Type B pancreatic cell (in vitro differentiated cells): Measurements from ENCODE around the gene TMC1. TPM values are rescaled to one million over a fixed set of nuclear protein-coding genes. Genes with fewer than 3 reads are reported as not detected.

ENCODE experiments used
- DNase-seq: peaks from one replicate; pipeline ENCODE4 v3.0.0; 2021; ENCODE audit warnings: mixed read lengths; ENCODE audit not compliant: unreplicated experiment; ENCODE audit errors: extremely low spot score
- H3K27ac Mint-ChIP-seq: 2 replicates; pipeline ENCODE4 v1.8.0; 2021; ENCODE audit warnings: mild to moderate bottlenecking, mixed read lengths
- H3K27me3 Mint-ChIP-seq: 2 replicates; pipeline ENCODE4 v1.8.0; 2021; ENCODE audit warnings: mixed read lengths
- H3K36me3 Mint-ChIP-seq: 2 replicates; pipeline ENCODE4 v1.8.0; 2021; ENCODE audit warnings: mixed read lengths
- H3K4me1 Mint-ChIP-seq: one replicate; pipeline ENCODE4 v1.8.0; 2021; ENCODE audit warnings: mixed read lengths; ENCODE audit not compliant: unreplicated experiment
- H3K4me3 Mint-ChIP-seq: 2 replicates; pipeline ENCODE4 v1.8.0; 2021; ENCODE audit warnings: mild to moderate bottlenecking, mixed read lengths
- H3K9me3 Mint-ChIP-seq: 2 replicates; pipeline ENCODE4 v1.8.0; 2021; ENCODE audit warnings: mixed read lengths
- CTCF ChIP-seq: fragments of 200-600 bp; sonication (generic); conservative IDR thresholded peaks from 2 replicates; pipeline ENCODE4 v1.5.0; 2021; ENCODE audit warnings: antibody characterized with exemption, mild to moderate bottlenecking
- total RNA-seq: library from RNA; stranded (reverse); gene quantifications from 2 replicates; pipeline ENCODE4 v1.2.1, GENCODE V29; 2021; ENCODE audit warnings: low replicate concordance

The TMC1 gene
- total RNA-seq, 1 donor from 2014 or later, result not detected

GRCh38 chr9:72656021-72656420 is 134.6 kb downstream of the TMC1 start:
- no peaks in the 10 kb centered on the region for H3K9me3 Mint-ChIP-seq
- H3K4me1 Mint-ChIP-seq, result no peaks in the 10 kb centered on the region
- H3K36me3 Mint-ChIP-seq, result no peaks in the 10 kb centered on the region
- peaks cover 24% of the 10 kb centered on the region for H3K27me3 Mint-ChIP-seq
- DNase-seq, result no peak
- no peak overlapping the region for H3K27ac Mint-ChIP-seq
- TF ChIP-seq CTCF, result no peak
- H3K4me3 Mint-ChIP-seq, result no peak overlapping the region

GRCh38 chr9:72657023-72657422 is 135.6 kb downstream of the TMC1 start:
- Mint-ChIP-seq H3K9me3 (no peaks in the 10 kb centered on the region), H3K36me3 (no peaks in the 10 kb centered on the region), H3K4me3 (no peak overlapping the region), H3K27ac (no peak overlapping the region), H3K27me3 (peaks cover 21% of the 10 kb centered on the region), H3K4me1 (no peaks in the 10 kb centered on the region)
- no peak for TF ChIP-seq CTCF
- no peak for DNase-seq

GRCh38 chr9:72658703-72659102 is 137.3 kb downstream of the TMC1 start:
- Mint-ChIP-seq H3K27me3 (peaks cover 15% of the 10 kb centered on the region), H3K4me3 (no peak overlapping the region), H3K4me1 (no peaks in the 10 kb centered on the region), H3K27ac (no peak overlapping the region), H3K36me3 (no peaks in the 10 kb centered on the region), H3K9me3 (no peaks in the 10 kb centered on the region)
- TF ChIP-seq CTCF, result no peak
- no peak for DNase-seq

GRCh38 chr9:72661401-72662135 is 140.2 kb downstream of the TMC1 start:
- Mint-ChIP-seq H3K4me1 (no peaks in the 10 kb centered on the region), H3K27me3 (peaks cover 6% of the 10 kb centered on the region), H3K36me3 (no peaks in the 10 kb centered on the region), H3K27ac (no peak overlapping the region), H3K9me3 (no peaks in the 10 kb centered on the region), H3K4me3 (no peak overlapping the region)
- TF ChIP-seq CTCF, result no peak
- no peak for DNase-seq

GRCh38 chr9:72665421-72665820 is 144.0 kb downstream of the TMC1 start:
- Mint-ChIP-seq H3K27me3 (no peaks in the 10 kb centered on the region), H3K9me3 (no peaks in the 10 kb centered on the region), H3K4me1 (no peaks in the 10 kb centered on the region), H3K27ac (no peak overlapping the region), H3K4me3 (no peak overlapping the region), H3K36me3 (no peaks in the 10 kb centered on the region)
- no peak for DNase-seq
- no peak for TF ChIP-seq CTCF
